Stimulated activated CD4-positive, alpha-beta T cell treated with anti-CD3 and anti-CD28 coated beads, Interleukin-2, amount 100 ng/mL, for 24 hours (primary cell): ENCODE measurements around the gene JAK1.
"Not testable (repeated sequence)": the region's sequence is repeated elsewhere in the genome, so short reads cannot be mapped to it uniquely, and the experiment has no call there.

Experiments used
- DNase-seq, 2 donors: peaks; one replicate each; pipeline ENCODE4 v3.0.0-alpha.2; 2020

JAK1 gene

GRCh38 chr1:64829411-64830029 is 136.8 kb downstream of the JAK1 start:
- no peak for DNase-seq

GRCh38 chr1:64828829-64829228 is 137.5 kb downstream of the JAK1 start:
- DNase-seq = no peak

- no peak for DNase-seq
These were observed 139.4 kb downstream of the JAK1 start for GRCh38 chr1:64826991-64827390.

GRCh38 chr1:64823691-64824476 is 142.5 kb downstream of the JAK1 start:
- peak; percentile 57 to 70 for DNase-seq

- no peak for DNase-seq
These were observed 143.7 kb downstream of the JAK1 start for GRCh38 chr1:64822621-64823020.

- DNase-seq = not testable (repeated sequence)
These were observed 145.8 kb downstream of the JAK1 start for GRCh38 chr1:64820572-64820971.

GRCh38 chr1:64817364-64817763 is 149.0 kb downstream of the JAK1 start:
- DNase-seq = not testable (repeated sequence)

GRCh38 chr1:64814427-64814826 is 151.9 kb downstream of the JAK1 start:
- no peak for DNase-seq

GRCh38 chr1:64811131-64811530 is 155.2 kb downstream of the JAK1 start:
- DNase-seq = no peak

- no peak for DNase-seq
These were observed 156.3 kb downstream of the JAK1 start for GRCh38 chr1:64810001-64810400.

- no peak for DNase-seq
These were observed 157.0 kb downstream of the JAK1 start for GRCh38 chr1:64809309-64809708.

- DNase-seq = no peak
These were observed 164.4 kb downstream of the JAK1 start for GRCh38 chr1:64801851-64802523.

- DNase-seq = no peak
These were observed 167.5 kb downstream of the JAK1 start for GRCh38 chr1:64798872-64799271.

GRCh38 chr1:64790832-64791487 is 175.4 kb downstream of the JAK1 start:
- no peak for DNase-seq
